PC-3 (cell line): ENCODE results near the gene KRTAP2-3. TPM values are rescaled to one million over a fixed set of nuclear protein-coding genes. Genes with fewer than 3 reads are reported as not detected.

Source experiments
- ATAC-seq: fragments of 200-7000 bp; cut with Tn5 transposase; 2 replicates; pipeline ENCODE4 v1.9.1; 2020; ENCODE audit warnings: mild to moderate bottlenecking, moderate library complexity
- BruUV-seq: library from RNA; stranded (reverse); fragments of 400-500 nt; replicated peaks from 2 replicates; lab custom pipeline; 2021; lab: Mats Ljungman, UMichigan
- CTCF ChIA-PET: fragments of 300-600 bp; sonication (Branson Sonifier 250); formaldehyde crosslinking; loops from one replicate; lab custom pipeline; 2022; ENCODE audit warnings: antibody characterized with exemption; lab: Charles Lee
- POLR2A ChIA-PET: fragments of 300-600 bp; sonication (Branson Sonifier 250); formaldehyde crosslinking; loops from one replicate; lab custom pipeline; 2022; ENCODE audit warnings: antibody characterized with exemption; ENCODE audit not compliant: unreplicated experiment; lab: Charles Lee
- DNase-seq: peaks from one replicate; pipeline ENCODE4 v3.0.0-alpha.2; 2015
- H2AFZ ChIP-seq: fragments of 300-600 bp; sonication (generic); 2 replicates; pipeline ENCODE4 v1.6.0; 2016; ENCODE audit warnings: antibody characterized with exemption, low read length
- H3F3A ChIP-seq: fragments of 300-600 bp; sonication (generic); one replicate; pipeline ENCODE4 v1.6.0; 2017; ENCODE audit warnings: antibody characterized with exemption, low read length, control low read depth, mild to moderate bottlenecking; ENCODE audit not compliant: unreplicated experiment
- H3K27ac ChIP-seq: fragments of 300-600 bp; sonication (generic); 2 replicates; pipeline ENCODE4 v1.5.1; 2016; ENCODE audit warnings: mild to moderate bottlenecking, low read length
- H3K27me3 ChIP-seq: fragments of 300-600 bp; sonication (generic); 2 replicates; pipeline ENCODE4 v1.6.1; 2016; ENCODE audit warnings: low read length, mixed read lengths
- H3K36me3 ChIP-seq: fragments of 300-600 bp; sonication (generic); 2 replicates; pipeline ENCODE4 v1.6.1; 2016; ENCODE audit warnings: low read depth, mixed run types, low read length, mixed read lengths
- H3K4me1 ChIP-seq: fragments of 300-600 bp; sonication (generic); 2 replicates; pipeline ENCODE4 v1.5.1; 2016; ENCODE audit warnings: low read length; ENCODE audit not compliant: insufficient read depth
- H3K4me2 ChIP-seq: fragments of 300-600 bp; sonication (generic); 2 replicates; pipeline ENCODE4 v1.6.0; 2016; ENCODE audit warnings: low read length
- H3K4me3 ChIP-seq: fragments of 300-600 bp; sonication (generic); 2 replicates; pipeline ENCODE4 v1.5.1; 2016; ENCODE audit warnings: mild to moderate bottlenecking, low read length, mixed read lengths
- H3K79me2 ChIP-seq: fragments of 300-600 bp; sonication (generic); 2 replicates; pipeline ENCODE4 v1.6.1; 2017; ENCODE audit warnings: low read length, mixed read lengths
- H3K9ac ChIP-seq: fragments of 300-600 bp; sonication (generic); 2 replicates; pipeline ENCODE4 v1.6.0; 2016; ENCODE audit warnings: mild to moderate bottlenecking, low read length
- H3K9me2 ChIP-seq: fragments of 300-600 bp; sonication (generic); replicated peaks from 2 replicates; pipeline ENCODE4 v1.6.1; 2016; ENCODE audit warnings: mixed run types, low read length, mixed read lengths
- H3K9me3 ChIP-seq: fragments of 300-600 bp; sonication (generic); 2 replicates; pipeline ENCODE4 v1.6.1; 2016; ENCODE audit warnings: low read length, mixed read lengths
- H4K20me1 ChIP-seq: fragments of 300-600 bp; sonication (generic); 2 replicates; pipeline ENCODE4 v1.6.1; 2016; ENCODE audit warnings: low read length, mixed read lengths
- EZH2 ChIP-seq: fragments of 300-600 bp; sonication (generic); IDR thresholded peaks from one replicate; pipeline ENCODE4 v1.6.1; 2017; ENCODE audit warnings: antibody characterized with exemption, mild to moderate bottlenecking, low read length; ENCODE audit not compliant: unreplicated experiment
- EZH2phosphoT487 ChIP-seq: fragments of 300-600 bp; sonication (generic); IDR thresholded peaks from 2 replicates; pipeline ENCODE4 v1.6.1; 2018; ENCODE audit warnings: mild to moderate bottlenecking, antibody characterized with exemption, low read length, borderline replicate concordance
- intact Hi-C: fragments of 100-400 bp; cut with micrococcal nuclease; formaldehyde crosslinking; loops from 2 replicates; pipeline ENCODE4 v1.9.0; 2023
- total RNA-seq: library from RNA; depleted of rRNA; stranded (reverse); fragments of >200 nt; gene quantifications from 2 replicates; pipeline ENCODE4 v1.2.3, GENCODE V29; 2014
- TF ChIP-seq, protein P1 (sequence below): fragments of 300-600 bp; sonication (generic); conservative IDR thresholded peaks from 2 replicates; pipeline ENCODE4 v1.5.1; 2017; ENCODE audit warnings: antibody characterized with exemption, low read depth, mild to moderate bottlenecking, low read length

KRTAP2-3 gene
- total RNA-seq, 1 experiment from 2014 or later: 10.8 TPM

DNA sequence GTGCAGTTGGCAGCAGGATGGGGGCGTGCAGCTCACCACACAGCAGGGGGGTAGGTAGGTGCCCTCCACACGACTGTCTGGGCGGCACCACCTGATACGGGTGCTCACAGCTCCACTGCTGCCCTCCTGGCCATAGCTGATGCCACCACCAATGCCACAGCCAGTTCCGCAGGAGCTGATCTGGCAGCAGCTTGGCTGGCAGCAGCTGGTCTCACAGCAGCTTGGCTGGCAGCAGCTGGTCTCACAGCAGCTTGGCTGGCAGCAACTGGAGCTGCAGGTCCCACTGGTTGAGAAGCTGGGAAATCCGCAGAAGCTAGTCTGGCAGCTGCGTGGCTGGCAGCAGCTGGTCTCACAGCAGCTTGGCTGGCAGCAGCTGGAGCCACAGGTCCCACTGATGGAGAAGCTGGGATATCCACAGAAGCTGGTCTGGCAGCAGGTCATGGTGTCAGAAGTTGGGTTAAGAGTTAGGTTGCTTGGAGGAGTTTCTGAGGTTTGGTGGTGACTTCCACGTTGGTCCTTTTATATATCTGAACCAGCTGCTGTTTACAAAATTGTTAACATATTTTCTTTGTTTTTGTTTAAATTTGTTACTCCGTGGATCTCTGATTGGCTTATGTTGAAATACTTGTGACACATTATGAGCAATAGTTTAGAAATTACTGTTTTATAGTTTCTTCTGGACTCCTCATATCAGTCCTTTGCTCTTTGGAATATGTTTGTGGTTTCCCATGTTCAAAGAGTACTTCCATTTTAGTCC lies 33.0 kb downstream of the KRTAP2-3 start, which contains the start of gene KRTAP1-5:
TSS of gene KRTAP1-5 (minus strand) at position 494 of the 757 bp plus-strand sequence. CDS start at position 441, 53 bp downstream.
- no peaks in the 10 kb centered on the region for H3K9me3 ChIP-seq
- peak within 1 kb of the TSS; percentile 39 for H3K27ac ChIP-seq
- peak within 1 kb of the TSS; percentile 55 for H2AFZ ChIP-seq
- no peaks in the 10 kb centered on the region for H3K27me3 ChIP-seq
- ATAC-seq: peak; percentile 43; the same call in 1 of the 2 replicates
- peak; percentile 58 for DNase-seq
- H3F3A ChIP-seq: no peaks in the 10 kb centered on the region
- H3K79me2 ChIP-seq: no peaks in the 10 kb centered on the region
- no peaks in the 10 kb centered on the region for H3K36me3 ChIP-seq
- no peaks in the 10 kb centered on the region for H4K20me1 ChIP-seq
- BruUV-seq: no TSS peak
- H3K4me1 ChIP-seq: peaks cover 17% of the 10 kb centered on the region
- no peaks in the 10 kb centered on the region for H3K9me2 ChIP-seq
- H3K9ac ChIP-seq: no peak within 1 kb of the TSS
- intact Hi-C loops: no loop called here
- no peak within 1 kb of the TSS for H3K4me3 ChIP-seq
- H3K4me2 ChIP-seq: peak within 1 kb of the TSS; percentile 49; the same call in 1 of the 2 replicates
- ChIA-PET POLR2A (no interaction called here), CTCF (no interaction called here)
- no peak for TF ChIP-seq EZH2
- TF ChIP-seq, protein P1, sequence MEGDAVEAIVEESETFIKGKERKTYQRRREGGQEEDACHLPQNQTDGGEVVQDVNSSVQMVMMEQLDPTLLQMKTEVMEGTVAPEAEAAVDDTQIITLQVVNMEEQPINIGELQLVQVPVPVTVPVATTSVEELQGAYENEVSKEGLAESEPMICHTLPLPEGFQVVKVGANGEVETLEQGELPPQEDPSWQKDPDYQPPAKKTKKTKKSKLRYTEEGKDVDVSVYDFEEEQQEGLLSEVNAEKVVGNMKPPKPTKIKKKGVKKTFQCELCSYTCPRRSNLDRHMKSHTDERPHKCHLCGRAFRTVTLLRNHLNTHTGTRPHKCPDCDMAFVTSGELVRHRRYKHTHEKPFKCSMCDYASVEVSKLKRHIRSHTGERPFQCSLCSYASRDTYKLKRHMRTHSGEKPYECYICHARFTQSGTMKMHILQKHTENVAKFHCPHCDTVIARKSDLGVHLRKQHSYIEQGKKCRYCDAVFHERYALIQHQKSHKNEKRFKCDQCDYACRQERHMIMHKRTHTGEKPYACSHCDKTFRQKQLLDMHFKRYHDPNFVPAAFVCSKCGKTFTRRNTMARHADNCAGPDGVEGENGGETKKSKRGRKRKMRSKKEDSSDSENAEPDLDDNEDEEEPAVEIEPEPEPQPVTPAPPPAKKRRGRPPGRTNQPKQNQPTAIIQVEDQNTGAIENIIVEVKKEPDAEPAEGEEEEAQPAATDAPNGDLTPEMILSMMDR: no peak
- no peak for TF ChIP-seq EZH2phosphoT487

DNA sequence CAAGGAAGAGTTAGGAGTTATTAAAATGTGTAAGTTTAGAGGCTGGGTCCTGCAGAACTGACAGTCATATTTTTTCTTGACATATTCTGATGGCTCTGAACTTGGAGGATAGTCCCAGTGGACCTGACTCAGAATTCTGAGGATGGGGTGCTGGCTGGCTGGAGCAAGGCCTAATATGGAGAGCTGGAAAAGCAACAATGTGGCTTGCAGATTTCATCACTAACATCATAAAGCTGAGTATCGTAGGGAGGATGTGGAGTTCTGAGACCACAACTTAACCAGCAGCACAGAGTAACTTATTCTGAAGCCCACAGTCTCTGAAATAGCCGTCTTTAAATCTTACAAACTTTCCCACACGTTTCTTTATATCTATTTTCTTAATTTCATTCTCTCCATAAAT lies 35.2 kb downstream of the KRTAP2-3 start:
- no peaks in the 10 kb centered on the region for H3K36me3 ChIP-seq
- TF ChIP-seq EZH2 (no peak), EZH2phosphoT487 (no peak)
- TF ChIP-seq, protein P1: no peak
- H3K4me2 ChIP-seq: no peak overlapping the region
- no peak overlapping the region for H3K9ac ChIP-seq
- H2AFZ ChIP-seq: no peak overlapping the region
- H3K4me3 ChIP-seq: no peak overlapping the region
- H4K20me1 ChIP-seq: no peaks in the 10 kb centered on the region
- ATAC-seq (no peak), DNase-seq (no peak)
- no peak overlapping the region for H3K27ac ChIP-seq
- H3F3A ChIP-seq: no peaks in the 10 kb centered on the region
- BruUV-seq: no TSS peak
- no peaks in the 10 kb centered on the region for H3K79me2 ChIP-seq
- ChIA-PET POLR2A (no interaction called here), CTCF (no interaction called here)
- peaks cover 21% of the 10 kb centered on the region for H3K4me1 ChIP-seq
- no peaks in the 10 kb centered on the region for H3K27me3 ChIP-seq
- no peaks in the 10 kb centered on the region for H3K9me3 ChIP-seq
- intact Hi-C loops: no loop called here
- H3K9me2 ChIP-seq: no peaks in the 10 kb centered on the region

DNA sequence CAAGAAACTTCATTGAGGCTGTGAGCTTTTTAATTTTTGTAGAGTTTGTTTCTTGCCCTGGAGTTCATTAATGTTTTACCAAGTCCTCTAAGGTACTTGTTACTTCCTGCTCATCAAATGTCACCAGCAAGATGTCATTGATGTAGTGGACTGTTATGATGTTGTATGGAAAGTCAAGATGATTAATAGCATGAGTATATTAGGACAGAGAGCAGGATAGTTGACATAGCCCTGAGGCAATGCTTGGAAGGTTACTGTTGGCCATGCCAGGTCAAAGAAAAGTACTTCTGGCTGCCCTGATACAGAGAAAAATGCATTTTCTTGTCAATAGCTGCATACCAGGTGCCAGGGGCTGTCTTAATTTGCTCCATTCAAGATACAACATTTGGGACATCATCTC lies 39.6 kb downstream of the KRTAP2-3 start:
- Histone ChIP-seq H3K9me3 (no peaks in the 10 kb centered on the region), H3K9me2 (no peaks in the 10 kb centered on the region), H3F3A (no peaks in the 10 kb centered on the region), H3K79me2 (no peaks in the 10 kb centered on the region), H4K20me1 (no peaks in the 10 kb centered on the region), H3K4me3 (no peak overlapping the region), H3K4me2 (no peak overlapping the region), H3K36me3 (no peaks in the 10 kb centered on the region), H3K27me3 (no peaks in the 10 kb centered on the region), H2AFZ (no peak overlapping the region), H3K9ac (no peak overlapping the region), H3K27ac (no peak overlapping the region), H3K4me1 (peaks cover 4% of the 10 kb centered on the region; the same call in 1 of the 2 replicates)
- no TSS peak for BruUV-seq
- TF ChIP-seq, protein P1: no peak
- TF ChIP-seq EZH2 (no peak), EZH2phosphoT487 (no peak)
- CTCF ChIA-PET: no interaction called here
- ATAC-seq: peak; percentile 45; the same call in 1 of the 2 replicates
- DNase-seq: peak; percentile 60
- POLR2A ChIA-PET: interaction anchor here (0.6 to 0.7 kb wide), 2 partner anchors 78 to 168 kb away, joined by 3 to 5 read pairs; no protein-coding TSS in a partner anchor
- intact Hi-C loops: no loop called here
